ENCODE results near the gene PTPRR. TPM values are rescaled to one million over a fixed set of nuclear protein-coding genes. Genes with fewer than 3 reads are reported as not detected.
A peak's percentile ranks its signal among the peaks of the same experiment; 100 is the strongest.

The PTPRR gene
- total RNA-seq, 1 experiment from 2014 or later: 0.46 TPM

GRCh38 chr12:70784042-70784668 lies 136.4 kb downstream of the PTPRR start:
- no peak overlapping the region for H3K27ac Mint-ChIP-seq
- H3K9me3 Mint-ChIP-seq: peaks cover 13% of the 10 kb centered on the region; the same call in 1 of the 2 replicates
- CTCF ChIA-PET: interaction anchor here (0.8 to 1.2 kb wide), 2 partner anchors 14 to 204 kb away, joined by 3 read pairs; no protein-coding TSS in a partner anchor
- H3K4me3 Mint-ChIP-seq: no peak overlapping the region
- DNase-seq (ENCODE audit: low spot score) (peak; percentile 32), ATAC-seq (peak; percentile 94)
- H3K27me3 Mint-ChIP-seq (ENCODE audit: low read depth): no peaks in the 10 kb centered on the region
- POLR2A ChIA-PET: interaction anchor here (0.5 kb wide), 1 partner anchor 710 kb away, joined by 5 read pairs; no protein-coding TSS in a partner anchor
- H3K36me3 Mint-ChIP-seq: peaks cover 3% of the 10 kb centered on the region; the same call in 1 of the 2 replicates
- H3K4me1 Mint-ChIP-seq: peaks cover 8% of the 10 kb centered on the region
- no peak for TF ChIP-seq CTCF (IDR thresholded peaks at IDR 0.05)
- TF ChIP-seq E2F5 (CRISPR knock-in tag; IDR thresholded peaks at IDR 0.05): no peak
- TF ChIP-seq, protein P1, sequence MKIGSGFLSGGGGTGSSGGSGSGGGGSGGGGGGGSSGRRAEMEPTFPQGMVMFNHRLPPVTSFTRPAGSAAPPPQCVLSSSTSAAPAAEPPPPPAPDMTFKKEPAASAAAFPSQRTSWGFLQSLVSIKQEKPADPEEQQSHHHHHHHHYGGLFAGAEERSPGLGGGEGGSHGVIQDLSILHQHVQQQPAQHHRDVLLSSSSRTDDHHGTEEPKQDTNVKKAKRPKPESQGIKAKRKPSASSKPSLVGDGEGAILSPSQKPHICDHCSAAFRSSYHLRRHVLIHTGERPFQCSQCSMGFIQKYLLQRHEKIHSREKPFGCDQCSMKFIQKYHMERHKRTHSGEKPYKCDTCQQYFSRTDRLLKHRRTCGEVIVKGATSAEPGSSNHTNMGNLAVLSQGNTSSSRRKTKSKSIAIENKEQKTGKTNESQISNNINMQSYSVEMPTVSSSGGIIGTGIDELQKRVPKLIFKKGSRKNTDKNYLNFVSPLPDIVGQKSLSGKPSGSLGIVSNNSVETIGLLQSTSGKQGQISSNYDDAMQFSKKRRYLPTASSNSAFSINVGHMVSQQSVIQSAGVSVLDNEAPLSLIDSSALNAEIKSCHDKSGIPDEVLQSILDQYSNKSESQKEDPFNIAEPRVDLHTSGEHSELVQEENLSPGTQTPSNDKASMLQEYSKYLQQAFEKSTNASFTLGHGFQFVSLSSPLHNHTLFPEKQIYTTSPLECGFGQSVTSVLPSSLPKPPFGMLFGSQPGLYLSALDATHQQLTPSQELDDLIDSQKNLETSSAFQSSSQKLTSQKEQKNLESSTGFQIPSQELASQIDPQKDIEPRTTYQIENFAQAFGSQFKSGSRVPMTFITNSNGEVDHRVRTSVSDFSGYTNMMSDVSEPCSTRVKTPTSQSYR (CRISPR knock-in tag; IDR thresholded peaks at IDR 0.05): no peak
- TF ChIP-seq FOXP1 (CRISPR knock-in tag; IDR thresholded peaks at IDR 0.05; ENCODE audit: borderline replicate concordance): no peak
- TF ChIP-seq MXD4 (CRISPR knock-in tag; IDR thresholded peaks at IDR 0.05; ENCODE audit: borderline replicate concordance): no peak
- TF ChIP-seq AFF4 (CRISPR knock-in tag; IDR thresholded peaks at IDR 0.05; ENCODE audit: borderline replicate concordance): no peak
- TF ChIP-seq ZNF317 (CRISPR knock-in tag; IDR thresholded peaks at IDR 0.05; ENCODE audit: borderline replicate concordance, low read depth): no peak
- no peak for TF ChIP-seq OVOL2 (CRISPR knock-in tag; IDR thresholded peaks at IDR 0.05; ENCODE audit: borderline replicate concordance)
- TF ChIP-seq GABPB1 (CRISPR knock-in tag; IDR thresholded peaks at IDR 0.05): no peak
- no peak for TF ChIP-seq EMX1 (CRISPR knock-in tag; IDR thresholded peaks at IDR 0.05)
- TF ChIP-seq CDX4 (CRISPR knock-in tag; IDR thresholded peaks at IDR 0.05; ENCODE audit: borderline replicate concordance): no peak
- TF ChIP-seq, protein P2, sequence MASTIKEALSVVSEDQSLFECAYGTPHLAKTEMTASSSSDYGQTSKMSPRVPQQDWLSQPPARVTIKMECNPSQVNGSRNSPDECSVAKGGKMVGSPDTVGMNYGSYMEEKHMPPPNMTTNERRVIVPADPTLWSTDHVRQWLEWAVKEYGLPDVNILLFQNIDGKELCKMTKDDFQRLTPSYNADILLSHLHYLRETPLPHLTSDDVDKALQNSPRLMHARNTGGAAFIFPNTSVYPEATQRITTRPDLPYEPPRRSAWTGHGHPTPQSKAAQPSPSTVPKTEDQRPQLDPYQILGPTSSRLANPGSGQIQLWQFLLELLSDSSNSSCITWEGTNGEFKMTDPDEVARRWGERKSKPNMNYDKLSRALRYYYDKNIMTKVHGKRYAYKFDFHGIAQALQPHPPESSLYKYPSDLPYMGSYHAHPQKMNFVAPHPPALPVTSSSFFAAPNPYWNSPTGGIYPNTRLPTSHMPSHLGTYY (CRISPR knock-in tag; IDR thresholded peaks at IDR 0.05): no peak
- no peak for TF ChIP-seq GRHL2 (CRISPR knock-in tag; IDR thresholded peaks at IDR 0.05; ENCODE audit: insufficient replicate concordance, severe bottlenecking)
- TF ChIP-seq, protein P3, sequence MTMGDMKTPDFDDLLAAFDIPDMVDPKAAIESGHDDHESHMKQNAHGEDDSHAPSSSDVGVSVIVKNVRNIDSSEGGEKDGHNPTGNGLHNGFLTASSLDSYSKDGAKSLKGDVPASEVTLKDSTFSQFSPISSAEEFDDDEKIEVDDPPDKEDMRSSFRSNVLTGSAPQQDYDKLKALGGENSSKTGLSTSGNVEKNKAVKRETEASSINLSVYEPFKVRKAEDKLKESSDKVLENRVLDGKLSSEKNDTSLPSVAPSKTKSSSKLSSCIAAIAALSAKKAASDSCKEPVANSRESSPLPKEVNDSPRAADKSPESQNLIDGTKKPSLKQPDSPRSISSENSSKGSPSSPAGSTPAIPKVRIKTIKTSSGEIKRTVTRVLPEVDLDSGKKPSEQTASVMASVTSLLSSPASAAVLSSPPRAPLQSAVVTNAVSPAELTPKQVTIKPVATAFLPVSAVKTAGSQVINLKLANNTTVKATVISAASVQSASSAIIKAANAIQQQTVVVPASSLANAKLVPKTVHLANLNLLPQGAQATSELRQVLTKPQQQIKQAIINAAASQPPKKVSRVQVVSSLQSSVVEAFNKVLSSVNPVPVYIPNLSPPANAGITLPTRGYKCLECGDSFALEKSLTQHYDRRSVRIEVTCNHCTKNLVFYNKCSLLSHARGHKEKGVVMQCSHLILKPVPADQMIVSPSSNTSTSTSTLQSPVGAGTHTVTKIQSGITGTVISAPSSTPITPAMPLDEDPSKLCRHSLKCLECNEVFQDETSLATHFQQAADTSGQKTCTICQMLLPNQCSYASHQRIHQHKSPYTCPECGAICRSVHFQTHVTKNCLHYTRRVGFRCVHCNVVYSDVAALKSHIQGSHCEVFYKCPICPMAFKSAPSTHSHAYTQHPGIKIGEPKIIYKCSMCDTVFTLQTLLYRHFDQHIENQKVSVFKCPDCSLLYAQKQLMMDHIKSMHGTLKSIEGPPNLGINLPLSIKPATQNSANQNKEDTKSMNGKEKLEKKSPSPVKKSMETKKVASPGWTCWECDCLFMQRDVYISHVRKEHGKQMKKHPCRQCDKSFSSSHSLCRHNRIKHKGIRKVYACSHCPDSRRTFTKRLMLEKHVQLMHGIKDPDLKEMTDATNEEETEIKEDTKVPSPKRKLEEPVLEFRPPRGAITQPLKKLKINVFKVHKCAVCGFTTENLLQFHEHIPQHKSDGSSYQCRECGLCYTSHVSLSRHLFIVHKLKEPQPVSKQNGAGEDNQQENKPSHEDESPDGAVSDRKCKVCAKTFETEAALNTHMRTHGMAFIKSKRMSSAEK (CRISPR knock-in tag; IDR thresholded peaks at IDR 0.05; ENCODE audit: borderline replicate concordance): no peak
- no peak for TF ChIP-seq IRF2 (CRISPR knock-in tag; IDR thresholded peaks at IDR 0.05; ENCODE audit: borderline replicate concordance, low read depth)
- TF ChIP-seq NR1H2 (CRISPR knock-in tag; IDR thresholded peaks at IDR 0.05): no peak
- no peak for TF ChIP-seq FOXK1 (CRISPR knock-in tag; IDR thresholded peaks at IDR 0.05)
- TF ChIP-seq, protein P4, sequence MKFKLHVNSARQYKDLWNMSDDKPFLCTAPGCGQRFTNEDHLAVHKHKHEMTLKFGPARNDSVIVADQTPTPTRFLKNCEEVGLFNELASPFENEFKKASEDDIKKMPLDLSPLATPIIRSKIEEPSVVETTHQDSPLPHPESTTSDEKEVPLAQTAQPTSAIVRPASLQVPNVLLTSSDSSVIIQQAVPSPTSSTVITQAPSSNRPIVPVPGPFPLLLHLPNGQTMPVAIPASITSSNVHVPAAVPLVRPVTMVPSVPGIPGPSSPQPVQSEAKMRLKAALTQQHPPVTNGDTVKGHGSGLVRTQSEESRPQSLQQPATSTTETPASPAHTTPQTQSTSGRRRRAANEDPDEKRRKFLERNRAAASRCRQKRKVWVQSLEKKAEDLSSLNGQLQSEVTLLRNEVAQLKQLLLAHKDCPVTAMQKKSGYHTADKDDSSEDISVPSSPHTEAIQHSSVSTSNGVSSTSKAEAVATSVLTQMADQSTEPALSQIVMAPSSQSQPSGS (CRISPR knock-in tag; IDR thresholded peaks at IDR 0.05; ENCODE audit: borderline replicate concordance, low read depth): no peak

Measured in WTC11 (cell line).